Stimulated activated CD8-positive, alpha-beta memory T cell treated with anti-CD3 and anti-CD28 coated beads, Interleukin-7, amount 100 ng/mL, for 48 hours (primary cell): Measurements from ENCODE around the gene EYA3.
"Not testable (repeated sequence)": the region's sequence is repeated elsewhere in the genome, so short reads cannot be mapped to it uniquely, and the experiment has no call there.

Experiments used
- DNase-seq, 2 donors: peaks; one replicate each; pipeline ENCODE4 v3.0.0-alpha.2; 2020; ENCODE audit warnings: low read depth in 1 of 2; ENCODE audit errors: extremely low read depth in 1 of 2

EYA3 gene

DNA sequence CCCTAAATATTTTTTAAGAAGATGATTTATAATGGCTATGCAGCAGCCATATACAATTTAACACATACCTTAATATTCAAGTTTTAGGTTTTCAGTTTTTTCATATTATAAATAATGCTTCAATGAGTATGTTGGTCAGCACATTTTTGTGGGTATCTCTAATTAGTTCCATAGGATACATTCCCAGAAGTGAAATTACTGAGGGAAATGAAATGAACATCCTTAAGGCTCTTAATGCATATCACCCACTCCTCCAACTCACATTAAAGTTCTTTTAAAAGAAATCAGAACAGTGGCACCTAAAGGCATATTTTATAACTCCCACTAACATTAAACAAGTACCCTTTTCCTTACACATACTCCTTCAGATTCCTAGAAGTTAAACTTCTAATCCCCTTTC lies 56.1 kb downstream of the EYA3 start:
- no peak for DNase-seq

DNA sequence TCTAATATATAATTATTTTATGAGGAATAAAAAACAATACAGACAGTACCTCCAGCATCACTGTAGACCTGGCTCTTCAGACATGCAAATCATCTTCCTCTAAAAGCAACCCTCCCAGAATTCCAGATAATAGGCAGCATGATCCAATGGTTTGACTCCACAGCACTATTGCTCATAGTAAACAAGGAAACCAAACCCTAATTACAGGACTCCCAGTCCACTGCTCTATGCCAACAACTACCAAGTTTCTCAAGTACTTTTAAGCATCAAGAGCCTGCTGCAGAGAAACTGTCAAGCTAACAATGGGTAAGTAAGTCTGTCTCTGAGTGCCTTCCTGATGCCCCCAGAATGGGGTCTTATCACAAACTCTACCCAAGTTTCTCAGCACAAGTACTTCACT lies 57.2 kb downstream of the EYA3 start:
- DNase-seq = no peak

DNA sequence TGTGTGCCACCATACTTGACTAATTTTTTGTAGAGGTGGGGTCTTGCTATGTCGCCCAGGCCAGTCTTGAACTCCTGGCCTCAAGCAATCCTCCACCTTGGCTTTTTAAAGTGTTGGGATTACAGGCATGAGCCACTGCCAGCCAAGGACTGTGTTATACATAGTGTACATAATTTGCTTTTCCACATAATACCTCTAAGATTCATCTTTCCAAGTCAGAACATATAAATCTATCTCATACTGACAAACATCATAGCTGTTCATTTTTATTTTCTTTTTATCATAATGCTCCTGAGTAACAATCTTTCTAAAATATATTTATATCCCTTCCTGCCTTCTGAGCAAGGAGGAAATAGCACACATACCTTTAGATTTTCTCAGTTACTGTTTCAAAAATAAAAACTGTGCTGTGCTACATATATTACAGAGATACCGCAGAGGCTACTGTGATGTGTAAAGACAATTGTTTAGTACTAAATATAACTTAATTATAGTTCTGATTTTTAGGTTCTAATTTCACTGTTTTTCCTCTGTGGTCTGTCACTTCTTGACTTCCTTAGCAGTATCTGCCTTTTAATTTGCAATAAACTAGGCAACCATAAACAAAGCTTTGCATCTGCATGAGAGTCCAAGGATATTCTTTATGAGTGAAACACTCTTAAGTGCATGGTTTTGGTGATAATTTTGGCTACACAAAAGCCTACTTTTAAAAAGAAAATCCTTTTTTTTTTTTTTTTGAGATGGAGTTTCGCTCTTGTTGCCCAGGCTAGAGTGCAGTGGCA lies 59.3 kb downstream of the EYA3 start:
- no peak for DNase-seq

DNA sequence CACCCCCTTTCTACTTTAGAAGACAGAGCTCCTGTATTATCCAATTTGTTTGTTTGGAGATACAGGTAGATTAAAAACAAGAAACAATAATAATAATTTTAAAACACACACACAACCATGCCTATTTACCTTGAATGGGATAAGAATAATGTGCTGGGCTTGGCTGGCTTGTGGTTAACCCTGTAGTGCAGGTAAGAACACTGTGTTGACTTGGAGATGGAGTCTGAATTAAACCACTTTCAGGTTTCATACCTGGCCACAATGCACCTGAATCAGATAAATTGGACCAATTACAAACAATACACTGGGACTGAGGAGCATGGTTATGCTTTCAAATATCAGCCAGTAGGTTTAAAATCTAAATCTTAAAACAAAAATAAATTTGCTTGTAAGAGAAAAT lies 60.8 kb downstream of the EYA3 start:
- DNase-seq = no peak

DNA sequence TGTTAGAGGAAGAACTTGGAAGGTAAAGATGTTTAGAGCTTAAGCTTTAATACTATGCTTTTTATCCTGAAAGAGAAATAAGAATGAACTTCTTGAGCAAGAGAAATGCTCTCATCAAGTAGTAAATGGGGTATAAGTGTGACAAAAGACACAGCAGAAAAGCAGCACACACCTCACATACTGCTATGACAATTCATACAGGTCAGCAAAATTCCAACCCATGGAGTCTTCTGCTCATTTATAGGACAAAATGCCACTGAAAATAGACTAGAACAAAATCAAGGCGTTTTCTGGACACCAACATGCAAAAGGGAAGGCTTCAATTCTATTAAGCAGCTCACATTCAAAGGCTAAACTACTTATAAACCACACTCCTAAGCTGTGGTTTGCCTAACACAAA lies 61.2 kb downstream of the EYA3 start:
- no peak for DNase-seq

DNA sequence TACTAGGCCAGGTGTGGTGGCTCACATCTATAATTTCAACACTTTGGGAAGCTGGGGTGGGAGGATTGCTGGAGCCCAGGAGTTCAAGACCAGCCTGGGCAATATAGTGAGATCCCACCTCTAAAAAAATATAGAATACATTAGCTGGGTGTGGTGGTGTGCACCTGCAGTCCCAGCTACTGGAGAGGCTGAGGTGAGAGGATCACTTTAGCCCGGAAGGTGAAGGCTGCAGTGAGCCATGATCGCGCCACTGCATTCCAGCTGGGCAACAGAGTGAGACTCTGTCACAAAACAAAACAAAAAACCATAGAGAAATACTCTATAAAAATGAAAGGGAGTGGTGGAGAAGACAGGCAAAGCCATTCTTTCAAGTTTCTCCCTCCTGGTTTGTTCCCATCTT lies 62.1 kb downstream of the EYA3 start:
- DNase-seq = no peak

DNA sequence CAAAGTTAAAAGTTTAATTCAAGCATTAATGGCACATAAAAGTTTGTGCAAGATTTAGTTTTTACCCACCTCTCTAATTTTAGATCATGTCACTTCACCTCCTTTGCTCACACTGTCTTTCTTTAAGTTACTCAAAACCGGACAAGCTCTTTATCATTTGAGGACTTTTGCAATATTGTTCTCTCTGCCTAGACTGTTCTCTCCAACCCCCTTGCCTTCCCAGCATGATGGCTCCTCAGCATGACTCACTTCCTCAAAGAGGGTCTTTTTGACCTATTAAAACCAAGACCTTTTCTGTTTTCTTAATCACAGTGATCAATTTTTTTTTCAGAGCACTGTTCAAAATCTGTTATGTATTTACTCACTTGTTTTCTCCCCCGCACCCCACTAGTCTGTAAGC lies 67.3 kb downstream of the EYA3 start:
- DNase-seq = no peak

DNA sequence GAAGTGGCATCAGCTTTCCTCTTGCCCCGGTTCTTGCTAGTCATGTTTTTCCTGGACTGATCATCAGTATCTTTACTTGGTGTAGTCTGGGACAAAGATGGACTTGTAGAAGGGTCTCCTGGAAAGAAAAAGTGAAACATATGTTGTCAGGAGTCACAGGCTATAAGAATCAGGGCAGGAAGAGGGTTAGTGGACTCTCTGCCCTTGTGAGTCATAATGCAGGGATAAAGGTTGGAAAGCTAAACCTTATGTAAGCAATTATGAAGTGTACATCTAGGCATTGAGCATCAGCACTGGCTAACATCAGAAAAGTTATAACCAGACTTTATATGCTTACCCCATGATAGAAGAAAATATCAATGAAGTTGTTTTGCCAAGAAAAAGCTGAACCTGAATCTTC lies 77.4 kb downstream of the EYA3 start:
- DNase-seq = no peak

DNA sequence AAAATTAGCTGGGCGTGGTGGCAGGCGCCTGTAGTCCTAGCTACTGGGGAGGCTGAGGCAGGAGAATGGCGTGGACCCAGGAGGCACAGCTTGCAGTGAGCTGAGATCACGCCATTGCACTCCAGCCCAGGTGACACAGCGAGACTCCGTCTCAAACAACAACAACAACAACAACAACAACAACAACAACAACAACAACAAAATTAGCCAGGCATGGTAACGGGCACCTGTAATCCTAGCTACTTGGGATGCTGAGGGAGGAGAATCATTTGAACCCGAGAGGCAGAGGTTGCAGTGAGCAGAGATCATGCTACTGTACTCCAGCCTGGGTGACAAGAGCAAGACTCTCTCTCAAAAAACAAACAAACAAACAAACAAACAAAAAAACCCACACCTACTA lies 85.3 kb downstream of the EYA3 start:
- not testable (repeated sequence) for DNase-seq

DNA sequence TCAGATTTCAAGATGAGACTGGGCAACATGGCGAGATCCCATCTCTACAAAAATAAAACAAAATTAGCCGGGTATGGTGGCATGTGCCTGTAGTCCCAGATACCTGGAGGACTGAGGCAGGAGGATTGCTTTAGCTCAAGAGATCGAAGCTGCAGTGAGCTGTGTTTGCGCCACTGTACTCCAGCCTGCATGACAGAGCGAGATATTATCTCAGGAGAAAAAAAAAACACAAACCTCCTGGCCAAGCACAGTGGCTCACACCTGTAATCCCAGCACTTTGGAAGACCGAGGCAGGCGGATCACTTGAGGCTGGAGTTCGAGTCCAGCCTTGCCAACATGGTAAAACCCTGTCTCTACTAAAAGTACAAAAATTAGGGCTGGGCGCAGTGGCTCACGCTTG lies 85.8 kb downstream of the EYA3 start:
- no peak for DNase-seq

DNA sequence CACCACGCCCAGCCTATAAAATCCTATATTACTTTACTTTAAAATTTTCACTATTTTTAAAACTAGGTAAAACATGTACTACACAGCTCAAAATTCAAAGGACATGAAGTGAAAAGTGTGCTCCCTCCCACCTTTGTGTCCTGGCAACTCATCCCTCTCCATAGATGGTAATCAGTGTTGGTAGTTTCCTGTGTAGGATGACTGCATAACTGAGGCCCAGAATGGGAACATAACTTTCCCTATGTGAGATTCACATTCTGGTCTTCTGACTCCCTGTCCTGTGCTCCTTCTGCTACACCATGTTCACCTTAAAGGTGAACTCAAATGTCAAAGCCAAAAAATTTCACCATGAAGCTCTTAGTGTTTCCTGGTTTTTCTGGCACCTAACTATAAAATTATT lies 89.4 kb downstream of the EYA3 start:
- DNase-seq = no peak

DNA sequence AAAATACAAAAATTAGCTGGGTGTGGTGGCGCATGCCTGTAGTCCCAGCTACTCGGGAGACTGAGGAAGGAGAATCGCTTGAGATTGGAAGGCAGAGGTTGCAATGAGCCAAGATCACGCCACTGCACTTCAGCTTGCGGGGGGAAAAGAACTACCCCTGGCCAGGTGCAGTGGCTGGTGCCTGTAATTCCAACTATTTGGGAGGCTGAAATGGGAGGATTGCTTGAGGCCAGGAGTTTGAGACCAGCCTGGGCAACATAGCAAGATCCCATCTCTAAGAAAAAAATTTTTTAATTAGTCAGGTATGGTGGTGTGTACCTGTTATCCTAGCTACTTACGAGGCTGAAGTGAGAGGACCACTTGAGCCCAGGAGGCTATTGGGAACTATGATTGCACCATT lies 93.9 kb downstream of the EYA3 start:
- DNase-seq = not testable (repeated sequence)

DNA sequence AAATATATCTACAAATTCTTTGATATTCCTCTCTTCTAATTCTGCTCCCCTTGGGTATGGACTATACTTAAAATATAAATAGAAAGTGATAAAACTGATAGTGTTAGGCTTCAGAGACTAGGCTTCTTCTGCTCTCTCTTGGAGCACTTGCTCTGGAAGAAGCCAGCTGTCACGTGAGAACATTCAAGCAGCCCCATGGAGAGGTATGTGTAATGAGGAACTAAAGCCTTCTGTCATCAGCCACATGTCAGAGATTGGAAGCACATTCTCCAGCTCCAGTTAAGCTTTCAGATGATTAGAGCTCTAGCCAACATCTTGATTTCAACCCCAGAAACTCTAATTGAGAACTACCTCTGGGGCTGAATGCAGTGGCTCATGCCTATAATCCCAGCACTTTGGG lies 94.3 kb downstream of the EYA3 start:
- no peak for DNase-seq

DNA sequence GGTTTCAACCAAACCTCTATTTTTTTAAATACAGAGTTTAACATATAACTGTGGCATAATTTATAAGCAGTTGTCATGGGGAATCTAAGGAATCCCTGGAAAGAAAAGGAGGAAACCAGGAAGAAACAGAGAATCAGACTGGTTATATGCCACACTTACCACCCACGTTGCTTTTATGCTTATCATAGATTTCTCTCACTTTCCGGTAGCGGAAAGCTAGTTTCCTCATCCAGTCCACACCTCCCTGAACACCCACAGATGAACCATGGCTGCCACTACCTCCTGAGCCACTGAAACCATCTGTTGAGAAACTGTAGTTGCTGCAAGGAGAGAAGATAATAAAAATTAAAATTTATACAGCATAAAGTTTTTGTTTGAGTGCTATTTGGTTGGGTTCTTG lies 95.2 kb downstream of the EYA3 start:
- peak in 1 of 2 donors; percentile 6 for DNase-seq

DNA sequence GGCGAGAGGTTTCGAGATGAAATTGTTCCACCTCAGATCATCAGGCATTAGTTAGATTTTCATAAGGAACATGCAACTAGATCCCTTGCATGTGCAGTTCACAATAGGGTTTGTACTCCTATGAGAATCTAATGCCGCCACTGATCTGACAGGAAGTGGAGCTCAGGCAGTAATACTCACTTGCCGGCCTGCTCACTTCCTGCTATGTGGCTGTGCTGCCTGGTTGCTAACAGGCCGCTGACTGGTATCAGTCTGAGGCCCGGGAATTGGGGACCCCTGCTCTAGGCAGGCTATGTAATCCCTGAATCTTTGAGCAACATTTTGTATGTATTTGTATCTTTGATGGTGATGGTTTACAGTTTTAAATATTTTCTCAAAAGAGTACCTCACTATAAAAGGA lies 96.1 kb downstream of the EYA3 start:
- peak in 1 of 2 donors; percentile 24 for DNase-seq

DNA sequence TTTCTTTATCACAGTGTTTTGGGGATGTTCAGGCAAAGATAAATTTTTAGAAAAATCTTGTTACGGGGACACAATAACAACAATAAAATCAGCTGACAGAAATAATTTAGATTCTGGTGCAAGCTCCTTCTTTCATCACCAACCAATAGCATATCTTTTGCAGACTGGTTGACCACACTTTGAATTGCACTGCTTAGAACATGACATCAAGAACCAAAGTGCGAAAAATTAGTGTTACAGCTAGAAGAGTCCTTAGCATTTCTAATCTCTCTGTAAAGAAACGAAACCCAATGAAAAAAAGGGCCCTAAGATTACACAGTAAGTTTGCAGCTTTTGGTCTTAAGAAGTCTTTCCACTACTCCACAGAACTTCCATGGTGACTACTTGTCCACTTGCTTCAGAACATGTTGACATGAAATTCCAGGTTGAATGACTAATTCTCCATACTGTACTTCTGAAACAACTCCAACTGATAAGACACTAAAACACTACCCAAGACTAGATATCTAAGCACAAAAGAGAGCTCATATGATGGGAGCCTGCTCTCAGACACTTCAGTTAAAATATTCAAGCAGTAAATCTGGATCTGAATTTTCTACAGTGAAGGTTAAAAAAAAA lies 97.4 kb downstream of the EYA3 start:
- DNase-seq = no peak

DNA sequence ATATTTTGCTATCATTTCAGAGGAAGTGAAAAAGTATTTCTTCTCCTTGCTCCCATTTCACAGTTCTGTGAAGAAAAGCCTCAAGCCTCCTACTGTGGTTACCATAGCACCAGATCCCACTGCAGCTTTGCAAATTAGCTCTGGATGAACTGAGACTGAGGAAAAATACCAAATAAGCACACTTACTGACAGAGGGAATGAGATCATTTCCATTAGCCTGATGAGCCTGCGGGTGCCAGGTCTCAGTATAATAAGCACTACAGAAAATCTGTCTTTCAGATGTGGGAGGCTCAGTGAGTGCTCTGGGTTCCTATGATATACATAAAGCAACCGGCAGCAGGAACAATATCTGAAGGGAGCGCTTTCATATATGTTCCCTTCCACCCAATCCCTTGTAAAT lies 107.3 kb downstream of the EYA3 start:
- no peak for DNase-seq

DNA sequence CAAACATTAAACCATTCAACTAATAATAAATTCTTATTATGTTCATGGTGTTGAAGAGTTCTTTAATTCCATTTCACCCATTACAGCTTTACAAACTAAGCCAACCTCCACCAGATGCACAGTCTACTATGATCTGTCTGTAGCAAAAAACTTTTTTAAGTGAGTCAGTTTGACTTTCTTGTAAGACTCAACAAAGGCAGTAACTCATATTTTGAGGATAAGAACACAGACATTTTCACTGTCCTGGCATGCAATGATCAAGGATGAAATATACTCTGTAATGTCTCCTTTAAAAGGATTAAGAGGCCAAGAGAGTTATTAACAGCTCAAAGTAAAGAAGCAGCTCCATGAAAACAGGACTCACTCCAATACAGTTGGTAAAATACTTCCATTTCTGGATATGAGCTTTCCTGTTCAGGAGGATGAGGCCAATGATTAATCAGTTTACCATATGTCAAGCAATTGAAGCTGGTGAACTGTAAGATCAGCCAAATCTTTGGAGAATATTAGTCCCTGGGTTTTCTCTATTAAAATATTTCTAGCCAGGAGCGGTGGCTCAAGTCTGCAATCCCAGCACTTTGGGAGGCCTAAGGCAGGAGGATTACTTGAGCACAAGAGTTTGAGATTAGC lies 108.1 kb downstream of the EYA3 start:
- DNase-seq = no peak

DNA sequence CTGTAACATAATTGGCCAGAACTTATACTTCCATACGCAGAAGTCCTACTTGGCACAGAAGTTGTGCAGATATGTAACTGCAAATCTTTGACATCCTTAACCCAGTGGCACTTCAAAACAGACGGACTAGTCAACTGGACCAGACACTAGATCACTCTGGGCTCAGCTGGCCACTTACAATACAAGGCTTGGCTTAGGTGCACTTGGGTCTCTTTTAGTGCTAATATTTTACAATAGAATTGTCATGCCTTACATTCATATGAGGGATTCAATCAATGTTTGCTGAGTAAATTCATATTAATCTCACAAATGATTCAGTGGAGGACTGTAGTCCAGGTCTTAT lies 108.6 kb downstream of the EYA3 start:
- no peak for DNase-seq

DNA sequence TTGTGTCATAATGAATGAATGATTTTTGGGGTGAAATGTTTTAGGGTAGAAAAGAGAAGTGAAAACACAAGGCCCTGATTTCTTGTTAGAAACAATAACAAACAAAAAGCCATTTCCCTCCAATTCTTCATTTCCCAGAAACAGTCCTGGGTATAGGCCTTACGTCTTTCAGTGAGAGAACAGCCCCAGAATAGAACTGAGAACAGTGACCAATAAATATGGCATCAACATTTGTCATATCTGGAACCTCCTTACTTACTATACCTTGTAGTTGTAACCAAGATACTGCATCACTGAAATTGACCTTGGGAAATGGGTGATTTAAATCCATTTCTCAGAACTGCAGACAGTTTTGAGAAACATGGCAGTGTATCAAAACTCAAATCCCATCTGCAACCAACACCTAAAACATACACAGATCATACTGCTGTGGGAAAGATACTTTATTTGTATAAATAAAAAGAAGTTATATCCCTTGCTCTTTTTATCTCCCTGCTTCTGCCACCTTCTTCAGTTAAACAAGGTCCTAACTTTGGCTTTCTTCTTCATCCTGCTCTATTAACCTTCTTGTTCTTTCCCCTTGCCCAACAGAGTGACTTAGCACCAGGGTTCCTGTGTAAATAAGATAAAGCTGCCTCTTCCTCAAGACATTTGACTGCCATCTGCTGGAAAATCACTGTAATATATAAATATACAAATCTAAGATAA lies 109.1 kb downstream of the EYA3 start:
- no peak for DNase-seq

DNA sequence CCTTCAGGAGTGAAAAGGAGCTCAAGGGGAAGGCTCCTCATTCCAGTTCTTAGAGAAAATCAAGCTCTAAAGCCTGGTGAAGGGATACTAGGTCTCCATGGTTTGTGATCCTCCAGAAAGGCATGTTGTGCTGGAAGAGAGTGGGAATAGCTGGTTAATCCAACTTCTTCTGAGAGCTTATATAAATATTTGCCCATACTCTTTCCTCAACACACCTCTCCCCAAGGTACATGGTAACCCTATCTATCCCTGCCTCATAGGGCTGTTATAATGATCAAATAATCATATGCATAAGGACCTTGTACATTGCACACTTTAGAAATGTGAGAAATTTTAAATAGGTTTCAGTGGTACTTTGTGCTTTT lies 114.0 kb downstream of the EYA3 start:
- DNase-seq = no peak
